ENCODE measurements around the gene PELI3. TPM values are rescaled to one million over a fixed set of nuclear protein-coding genes. Genes with fewer than 3 reads are reported as not detected.

The PELI3 gene
- total RNA-seq, 1 experiment from 2014 or later = 22.9 TPM

DNA sequence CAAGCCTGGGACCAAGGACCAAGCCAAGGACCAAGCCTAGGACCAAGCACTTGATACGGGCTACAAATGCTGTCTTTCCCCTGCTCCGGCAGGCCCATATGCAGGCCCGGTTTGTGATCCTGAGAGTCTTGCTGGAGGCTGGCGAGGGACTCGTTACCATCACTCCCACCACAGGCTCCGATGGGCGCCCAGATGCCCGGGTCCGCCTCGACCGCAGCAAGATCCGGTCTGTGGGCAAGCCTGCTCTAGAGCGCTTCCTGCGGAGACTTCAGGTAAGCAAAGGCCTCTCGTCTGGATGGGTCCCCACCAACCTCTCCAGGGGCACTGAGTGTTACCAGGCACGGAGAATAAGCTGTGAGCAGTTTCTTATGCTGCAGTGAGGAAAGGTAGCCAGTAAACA lies 30.5 kb downstream of the PELI3 start:
- no TSS peak for BruUV-seq (replicated peaks)
- H3K36me3 ChIP-seq (ENCODE audit: low read depth, low read length) = peaks cover 38% of the 10 kb centered on the region
- POLR2A ChIA-PET (ENCODE audit: unreplicated experiment) = no interaction called here

DNA sequence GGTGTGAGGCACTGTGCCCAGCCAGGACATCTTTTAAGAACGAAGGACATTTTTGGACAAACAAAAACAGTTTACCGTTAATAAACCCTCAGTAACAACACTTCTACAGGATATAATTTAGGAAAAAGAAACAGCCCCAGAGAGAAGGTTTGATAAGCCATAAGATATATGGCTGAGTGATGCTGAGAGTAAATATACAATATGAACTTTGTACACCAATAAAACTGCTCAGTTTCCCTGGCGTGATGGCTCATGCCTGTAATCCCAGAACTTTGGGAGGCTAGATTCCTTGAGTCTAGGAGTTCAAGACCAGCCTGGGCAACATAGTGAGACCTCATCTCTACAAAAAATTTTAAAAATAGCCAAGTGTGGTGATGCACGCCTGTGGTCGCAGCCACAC lies 31.8 kb downstream of the PELI3 start:
- H3K4me1 ChIP-seq (ENCODE audit: insufficient read depth, low read length) = no peaks in the 10 kb centered on the region
- no peaks in the 10 kb centered on the region for H4K20me1 ChIP-seq (ENCODE audit: low read length)
- no peak overlapping the region for H3K27ac ChIP-seq (ENCODE audit: low read length)
- no peak for DNase-seq
- H3K36me3 ChIP-seq (ENCODE audit: low read depth, low read length) = peaks cover 27% of the 10 kb centered on the region
- no peaks in the 10 kb centered on the region for H3K27me3 ChIP-seq (ENCODE audit: low read length)
- no TSS peak for BruUV-seq (replicated peaks)
- ChIA-PET CTCF (no interaction called here), POLR2A (ENCODE audit: unreplicated experiment) (no interaction called here)
- H3K79me2 ChIP-seq (ENCODE audit: low read length) = no peaks in the 10 kb centered on the region
- H3K4me3 ChIP-seq (ENCODE audit: low read length) = no peak overlapping the region
- no peak for ATAC-seq
- TF ChIP-seq, protein P1, sequence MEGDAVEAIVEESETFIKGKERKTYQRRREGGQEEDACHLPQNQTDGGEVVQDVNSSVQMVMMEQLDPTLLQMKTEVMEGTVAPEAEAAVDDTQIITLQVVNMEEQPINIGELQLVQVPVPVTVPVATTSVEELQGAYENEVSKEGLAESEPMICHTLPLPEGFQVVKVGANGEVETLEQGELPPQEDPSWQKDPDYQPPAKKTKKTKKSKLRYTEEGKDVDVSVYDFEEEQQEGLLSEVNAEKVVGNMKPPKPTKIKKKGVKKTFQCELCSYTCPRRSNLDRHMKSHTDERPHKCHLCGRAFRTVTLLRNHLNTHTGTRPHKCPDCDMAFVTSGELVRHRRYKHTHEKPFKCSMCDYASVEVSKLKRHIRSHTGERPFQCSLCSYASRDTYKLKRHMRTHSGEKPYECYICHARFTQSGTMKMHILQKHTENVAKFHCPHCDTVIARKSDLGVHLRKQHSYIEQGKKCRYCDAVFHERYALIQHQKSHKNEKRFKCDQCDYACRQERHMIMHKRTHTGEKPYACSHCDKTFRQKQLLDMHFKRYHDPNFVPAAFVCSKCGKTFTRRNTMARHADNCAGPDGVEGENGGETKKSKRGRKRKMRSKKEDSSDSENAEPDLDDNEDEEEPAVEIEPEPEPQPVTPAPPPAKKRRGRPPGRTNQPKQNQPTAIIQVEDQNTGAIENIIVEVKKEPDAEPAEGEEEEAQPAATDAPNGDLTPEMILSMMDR (conservative IDR thresholded peaks at IDR 0.05; ENCODE audit: low read depth, low read length) = no peak
- TF ChIP-seq EZH2phosphoT487 (IDR thresholded peaks at IDR 0.05; ENCODE audit: borderline replicate concordance, low read length) = no peak
- TF ChIP-seq EZH2 (IDR thresholded peaks at IDR 0.05; ENCODE audit: low read length, unreplicated experiment) = no peak
- intact Hi-C loops (cut with micrococcal nuclease) = no loop called here
- no peaks in the 10 kb centered on the region for H3K9me2 ChIP-seq (replicated peaks; ENCODE audit: low read length)
- H3K9me3 ChIP-seq (ENCODE audit: low read length) = no peaks in the 10 kb centered on the region
- no peak overlapping the region for H3K4me2 ChIP-seq (ENCODE audit: low read length)
- H3K9ac ChIP-seq (ENCODE audit: low read length) = no peak overlapping the region
- no peaks in the 10 kb centered on the region for H3F3A ChIP-seq (ENCODE audit: low read length, unreplicated experiment)
- H2AFZ ChIP-seq (ENCODE audit: low read length) = no peak overlapping the region

More for the DNA sequence above, 30.5 kb downstream of the PELI3 start:
- ATAC-seq (no peak), DNase-seq (no peak)
- Histone ChIP-seq H3K4me3 (ENCODE audit: low read length) (no peak overlapping the region), H3K9me2 (replicated peaks; ENCODE audit: low read length) (no peaks in the 10 kb centered on the region), H2AFZ (ENCODE audit: low read length) (no peak overlapping the region), H3K9ac (ENCODE audit: low read length) (no peak overlapping the region), H4K20me1 (ENCODE audit: low read length) (no peaks in the 10 kb centered on the region), H3K4me1 (ENCODE audit: insufficient read depth, low read length) (no peaks in the 10 kb centered on the region), H3K4me2 (ENCODE audit: low read length) (no peak overlapping the region), H3K27ac (ENCODE audit: low read length) (no peak overlapping the region), H3K27me3 (ENCODE audit: low read length) (no peaks in the 10 kb centered on the region), H3K9me3 (ENCODE audit: low read length) (no peaks in the 10 kb centered on the region), H3F3A (ENCODE audit: low read length, unreplicated experiment) (no peaks in the 10 kb centered on the region), H3K79me2 (ENCODE audit: low read length) (no peaks in the 10 kb centered on the region)
- intact Hi-C loops (cut with micrococcal nuclease) = no loop called here
- CTCF ChIA-PET = interaction anchor here (0.7 kb wide), 1 partner anchor 33 kb away, joined by 3 read pairs; no protein-coding TSS in a partner anchor
- TF ChIP-seq EZH2 (IDR thresholded peaks at IDR 0.05; ENCODE audit: low read length, unreplicated experiment) = no peak

DNA sequence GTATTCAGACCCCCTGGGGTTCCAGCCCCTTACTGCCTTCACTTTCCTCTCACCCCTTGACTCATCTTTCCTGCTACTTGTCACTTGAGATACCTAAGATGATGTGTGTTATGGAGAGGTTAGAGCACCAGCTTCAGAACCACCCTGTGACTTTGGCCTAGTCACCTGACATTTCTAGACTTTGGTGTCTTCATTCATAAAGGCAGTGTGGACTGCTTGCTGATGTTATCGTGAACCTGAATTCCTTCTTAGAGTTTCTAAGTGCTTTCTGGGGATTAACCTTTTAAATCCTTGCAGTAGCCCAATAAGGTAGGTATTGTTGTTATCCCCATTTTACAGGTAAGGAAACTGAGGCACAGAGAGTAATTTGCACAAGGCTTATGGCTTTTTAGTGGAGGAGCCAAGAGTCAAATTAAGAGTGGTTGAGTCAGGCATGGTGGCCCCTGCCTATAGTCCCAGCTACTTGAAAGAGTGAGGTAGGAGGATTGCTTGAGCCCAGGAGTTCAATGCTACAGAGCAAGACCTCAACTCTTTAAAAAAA lies 38.6 kb downstream of the PELI3 start:
- intact Hi-C loops (cut with micrococcal nuclease) = no loop called here
- H4K20me1 ChIP-seq (ENCODE audit: low read length) = no peaks in the 10 kb centered on the region
- H3F3A ChIP-seq (ENCODE audit: low read length, unreplicated experiment) = no peaks in the 10 kb centered on the region
- H3K4me3 ChIP-seq (ENCODE audit: low read length) = no peak overlapping the region
- H3K79me2 ChIP-seq (ENCODE audit: low read length) = no peaks in the 10 kb centered on the region
- TF ChIP-seq, protein P1 (conservative IDR thresholded peaks at IDR 0.05; ENCODE audit: low read depth, low read length) = no peak
- TF ChIP-seq EZH2 (IDR thresholded peaks at IDR 0.05; ENCODE audit: low read length, unreplicated experiment) (no peak), EZH2phosphoT487 (IDR thresholded peaks at IDR 0.05; ENCODE audit: borderline replicate concordance, low read length) (no peak)
- ChIA-PET CTCF (no interaction called here), POLR2A (ENCODE audit: unreplicated experiment) (no interaction called here)
- no TSS peak for BruUV-seq (replicated peaks)
- no peak overlapping the region for H3K27ac ChIP-seq (ENCODE audit: low read length)
- no peak overlapping the region for H2AFZ ChIP-seq (ENCODE audit: low read length)
- H3K9me2 ChIP-seq (replicated peaks; ENCODE audit: low read length) = no peaks in the 10 kb centered on the region
- ATAC-seq (no peak), DNase-seq (no peak)
- H3K9me3 ChIP-seq (ENCODE audit: low read length) = no peaks in the 10 kb centered on the region
- H3K4me1 ChIP-seq (ENCODE audit: insufficient read depth, low read length) = 0 out of 2 replicates have a peak, but pooled peaks cover 3% of the 10 kb centered on the region
- H3K27me3 ChIP-seq (ENCODE audit: low read length) = no peaks in the 10 kb centered on the region
- H3K36me3 ChIP-seq (ENCODE audit: low read depth, low read length) = peaks cover 16% of the 10 kb centered on the region
- H3K9ac ChIP-seq (ENCODE audit: low read length) = no peak overlapping the region
- no peak overlapping the region for H3K4me2 ChIP-seq (ENCODE audit: low read length)
